HEK293 (cell line): ENCODE data around the gene PAPLN.

Experiments used
- CTCF ChIP-seq: fragments of 450-650 bp; formaldehyde crosslinking; IDR thresholded peaks from 2 replicates; pipeline ENCODE4 v1.5.1; 2016; ENCODE audit warnings: missing biosample characterization, missing genetic modification characterization
- PATZ1 ChIP-seq: fragments of 450-650 bp; formaldehyde crosslinking; IDR thresholded peaks from 2 replicates; pipeline ENCODE4 v1.5.1; 2016; ENCODE audit warnings: missing biosample characterization, missing genetic modification characterization
- ZNF121 ChIP-seq: fragments of 450-650 bp; formaldehyde crosslinking; IDR thresholded peaks from 2 replicates; pipeline ENCODE4 v1.5.1; 2016; ENCODE audit warnings: missing biosample characterization, missing genetic modification characterization
- ZNF174 ChIP-seq: fragments of 450-650 bp; formaldehyde crosslinking; IDR thresholded peaks from 2 replicates; pipeline ENCODE4 v1.5.0; 2017; ENCODE audit warnings: missing biosample characterization, mild to moderate bottlenecking, missing genetic modification characterization
- ZNF677 ChIP-seq: fragments of 450-650 bp; IDR thresholded peaks from 2 replicates; pipeline ENCODE4 v1.5.0; 2018; ENCODE audit warnings: missing biosample characterization, mild to moderate bottlenecking, missing genetic modification characterization, moderate library complexity

- no peak for TF ChIP-seq ZNF121
- no peak for TF ChIP-seq CTCF (tag by site-specific recombination)
- TF ChIP-seq PATZ1 (tag by site-specific recombination) = no peak
- TF ChIP-seq ZNF677 (tag by site-specific recombination) = no peak
- TF ChIP-seq ZNF174 (tag by site-specific recombination) = no peak
These were observed 13.0 kb downstream of the PAPLN start for GRCh38 chr14:73250317-73250713.
